Measurements from ENCODE around the gene MCCC2.

GRCh38 chr5:71701407-71701806 is 114.3 kb downstream of the MCCC2 start:
- no peak for TF ChIP-seq POLR2A (IDR thresholded peaks at IDR 0.05; ENCODE audit: borderline replicate concordance, extremely low read depth, insufficient read depth, insufficient read length)
- TF ChIP-seq, protein P1, sequence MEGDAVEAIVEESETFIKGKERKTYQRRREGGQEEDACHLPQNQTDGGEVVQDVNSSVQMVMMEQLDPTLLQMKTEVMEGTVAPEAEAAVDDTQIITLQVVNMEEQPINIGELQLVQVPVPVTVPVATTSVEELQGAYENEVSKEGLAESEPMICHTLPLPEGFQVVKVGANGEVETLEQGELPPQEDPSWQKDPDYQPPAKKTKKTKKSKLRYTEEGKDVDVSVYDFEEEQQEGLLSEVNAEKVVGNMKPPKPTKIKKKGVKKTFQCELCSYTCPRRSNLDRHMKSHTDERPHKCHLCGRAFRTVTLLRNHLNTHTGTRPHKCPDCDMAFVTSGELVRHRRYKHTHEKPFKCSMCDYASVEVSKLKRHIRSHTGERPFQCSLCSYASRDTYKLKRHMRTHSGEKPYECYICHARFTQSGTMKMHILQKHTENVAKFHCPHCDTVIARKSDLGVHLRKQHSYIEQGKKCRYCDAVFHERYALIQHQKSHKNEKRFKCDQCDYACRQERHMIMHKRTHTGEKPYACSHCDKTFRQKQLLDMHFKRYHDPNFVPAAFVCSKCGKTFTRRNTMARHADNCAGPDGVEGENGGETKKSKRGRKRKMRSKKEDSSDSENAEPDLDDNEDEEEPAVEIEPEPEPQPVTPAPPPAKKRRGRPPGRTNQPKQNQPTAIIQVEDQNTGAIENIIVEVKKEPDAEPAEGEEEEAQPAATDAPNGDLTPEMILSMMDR (IDR thresholded peaks at IDR 0.05 in 2 of 3, conservative IDR thresholded peaks at IDR 0.05 in 1 of 3; ENCODE audit: borderline replicate concordance in 1 of 3, insufficient read depth in 1 of 3, low read depth in 2 of 3, low read length in 2 of 3), result no peak

Measured in HCT116 (cell line).